Prostate gland (tissue), 2 donors: Measurements from ENCODE around the gene SIVA1. TPM values are rescaled to one million over a fixed set of nuclear protein-coding genes. Genes with fewer than 3 reads are reported as not detected.

Source experiments
- DNase-seq: peaks from one replicate; pipeline ENCODE4 v3.0.0-alpha.2; 2019; ENCODE audit warnings: low spot score
- H3K27ac ChIP-seq, 2 donors: fragments of 200-600 bp; sonication (generic); 2 replicates each; pipeline ENCODE4 v1.5.1; 2017 to 2019
- H3K27me3 ChIP-seq: fragments of 200-600 bp; sonication (generic); replicated peaks from 2 replicates; pipeline ENCODE4 v1.5.1; 2019; ENCODE audit not compliant: insufficient read depth
- H3K36me3 ChIP-seq, 2 donors: fragments of 200-600 bp; sonication (generic); 1 replicate in 1 of 2; 2 replicates in 1 of 2; pipeline versions ENCODE4 v1.5.1 to v1.8.1; 2017 to 2019
- H3K4me1 ChIP-seq: fragments of 200-600 bp; sonication (generic); replicated peaks from 2 replicates; pipeline ENCODE4 v1.5.1; 2019
- H3K4me3 ChIP-seq, 2 donors: fragments of 200-600 bp; sonication (generic); 2 replicates each; pipeline ENCODE4 v1.5.1; 2017 to 2019
- H3K9me3 ChIP-seq: fragments of 200-600 bp; sonication (generic); 2 replicates; pipeline ENCODE4 v1.5.1; 2017
- CTCF ChIP-seq, 4 experiments: fragments of 200-600 bp in 2 of 4; fragments of 450-650 bp in 2 of 4; sonication (generic) in 2 of 4; IDR thresholded peaks; 1 replicate in 3 of 4; 2 replicates in 1 of 4; pipeline ENCODE4 v1.5.1; 2016 to 2019; ENCODE audit warnings: antibody characterized with exemption in 4 of 4, mild to moderate bottlenecking in 2 of 4, moderate library complexity in 2 of 4
- POLR2A ChIP-seq: fragments of 450-650 bp; IDR thresholded peaks from one replicate; pipeline ENCODE4 v1.6.1; 2016; ENCODE audit warnings: antibody characterized with exemption, mild to moderate bottlenecking
- POLR2AphosphoS5 ChIP-seq: sonication (generic); formaldehyde crosslinking; IDR thresholded peaks from one replicate; pipeline ENCODE4 v1.6.1; 2017; ENCODE audit warnings: antibody characterized with exemption
- WGBS: methylation state at CpG from one replicate; pipeline ENCODE4 v1.1.5; 2018; 5-methylcytosine and 5-hydroxymethylcytosine counted together
- intact Hi-C: fragments of 100-400 bp; cut with DNase I; formaldehyde crosslinking; loops from one replicate; pipeline ENCODE4 v1.14.2; 2022
- total RNA-seq, 2 donors: library from RNA; depleted of rRNA; stranded (reverse); fragments of >200 nt; gene quantifications; one replicate each; pipeline ENCODE4 v1.1.0, GENCODE V29; 2016

SIVA1 gene
- total RNA-seq, 2 donors from 2014 or later: 249 to 514 TPM

DNA sequence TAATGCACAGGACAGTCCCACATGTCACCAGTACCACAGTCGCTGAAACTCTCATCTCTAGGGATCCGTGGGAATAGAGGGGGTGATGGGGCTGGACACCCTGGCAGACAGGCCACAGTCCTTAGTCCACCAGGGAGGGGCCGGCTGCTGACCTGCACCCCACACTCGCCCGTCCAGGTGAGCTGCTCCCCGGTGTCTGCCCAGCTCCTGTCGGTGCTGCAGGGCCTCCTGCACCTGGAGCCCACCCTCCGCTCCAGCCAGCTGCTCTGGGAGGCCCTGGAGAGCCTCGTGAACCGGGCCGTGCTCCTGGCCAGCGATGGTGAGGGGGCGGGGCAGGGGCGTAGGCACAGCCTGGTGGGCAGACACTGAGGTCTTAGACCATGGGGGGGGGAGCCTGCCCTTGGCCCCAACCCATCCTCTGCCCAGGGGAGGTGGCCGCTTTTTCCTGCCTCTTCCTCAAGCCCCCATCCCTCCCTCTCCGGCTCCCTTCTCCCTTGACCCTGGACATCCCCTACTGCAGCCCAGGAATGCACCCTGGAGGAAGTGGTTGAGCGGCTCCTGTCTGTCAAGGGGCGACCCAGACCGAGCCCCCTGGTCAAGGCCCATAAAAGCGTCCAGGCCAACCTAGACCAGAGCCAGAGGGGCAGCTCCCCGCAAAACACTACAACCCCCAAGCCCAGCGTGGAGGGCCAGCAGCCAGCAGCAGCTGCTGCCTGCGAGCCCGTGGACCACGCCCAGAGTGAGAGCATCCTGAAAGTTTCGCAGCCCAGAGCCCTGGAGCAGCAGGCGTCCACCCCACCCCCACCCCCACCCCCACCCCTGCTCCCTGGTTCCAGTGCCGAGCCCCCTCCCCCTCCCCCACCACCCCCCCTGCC, 46.0 kb upstream of the SIVA1 start:
- no peak for TF ChIP-seq POLR2AphosphoS5
- TF ChIP-seq CTCF (IDR thresholded peaks at IDR 0.05): no peak
- TF ChIP-seq POLR2A: no peak
- peaks cover 0 to 4% of the 10 kb centered on the region in 2 donors for H3K36me3 ChIP-seq
- WGBS: 61% methylated on average over 22 of the region's 28 CpGs
- no peak for DNase-seq
- H3K4me1 ChIP-seq: no peaks in the 10 kb centered on the region
- intact Hi-C loops: no loop called here
- H3K27me3 ChIP-seq: no peaks in the 10 kb centered on the region
- no peak overlapping the region for H3K27ac ChIP-seq
- no peak overlapping the region for H3K4me3 ChIP-seq
- H3K9me3 ChIP-seq: no peaks in the 10 kb centered on the region

DNA sequence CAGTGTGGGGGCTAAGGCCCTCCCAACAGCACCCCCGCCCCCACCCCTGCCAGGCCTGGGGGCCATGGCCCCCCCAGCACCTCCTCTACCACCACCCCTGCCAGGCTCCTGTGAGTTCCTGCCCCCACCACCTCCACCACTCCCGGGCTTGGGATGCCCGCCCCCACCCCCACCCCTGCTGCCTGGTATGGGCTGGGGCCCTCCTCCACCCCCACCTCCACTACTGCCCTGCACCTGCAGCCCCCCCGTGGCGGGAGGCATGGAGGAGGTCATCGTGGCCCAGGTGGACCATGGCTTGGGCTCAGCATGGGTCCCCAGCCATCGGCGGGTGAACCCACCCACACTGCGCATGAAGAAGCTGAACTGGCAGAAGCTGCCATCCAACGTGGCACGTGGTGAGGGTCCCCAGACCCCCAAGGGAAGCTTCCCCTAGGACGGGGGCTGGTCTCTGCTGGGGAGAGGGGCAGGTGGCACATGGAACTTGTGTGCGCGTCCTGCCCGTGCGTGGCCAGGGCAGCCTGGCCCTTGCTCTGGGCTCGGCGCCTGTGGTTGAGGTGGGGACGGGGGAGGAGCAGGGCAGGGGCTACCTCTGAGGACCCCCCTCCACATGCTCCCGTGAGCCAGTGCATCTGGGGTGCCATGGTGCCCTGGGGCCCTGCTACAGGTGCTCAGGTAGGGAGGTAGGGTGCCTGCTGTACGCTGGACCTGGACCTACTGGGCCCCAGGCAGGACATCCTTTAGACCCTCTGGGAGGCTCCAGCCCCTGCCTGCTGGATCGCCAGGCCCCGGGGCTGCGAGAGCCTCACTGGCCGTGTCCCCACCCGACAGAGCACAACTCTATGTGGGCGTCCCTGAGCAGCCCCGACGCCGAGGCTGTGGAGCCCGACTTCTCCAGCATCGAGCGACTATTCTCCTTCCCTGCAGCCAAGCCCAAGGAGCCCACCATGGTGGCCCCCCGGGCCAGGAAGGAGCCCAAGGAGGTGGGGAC, 45.0 kb upstream of the SIVA1 start:
- Histone ChIP-seq H3K36me3 (peaks cover 0 to 4% of the 10 kb centered on the region in 2 donors), H3K9me3 (no peaks in the 10 kb centered on the region), H3K4me1 (no peaks in the 10 kb centered on the region), H3K27me3 (no peaks in the 10 kb centered on the region), H3K4me3 (no peak overlapping the region), H3K27ac (no peak overlapping the region)
- DNase-seq: no peak
- intact Hi-C loops: loop anchor here (1.0 kb wide), 1 partner anchor 58 kb away; no protein-coding TSS in a partner anchor
- 66% methylated on average over 26 of the region's 34 CpGs for WGBS
- TF ChIP-seq CTCF (IDR thresholded peaks at IDR 0.05) (no peak), POLR2A (no peak), POLR2AphosphoS5 (no peak)

- no peaks in the 10 kb centered on the region for H3K9me3 ChIP-seq
- no peak overlapping the region for H3K4me3 ChIP-seq
- peak; percentile 42 for DNase-seq
- TF ChIP-seq POLR2A: no peak
- peak; percentile 88 to 97 (median 94) for TF ChIP-seq CTCF (IDR thresholded peaks at IDR 0.05)
- peak; percentile 24 for TF ChIP-seq POLR2AphosphoS5
- no peaks in the 10 kb centered on the region for H3K4me1 ChIP-seq
- intact Hi-C loops: loop anchor here (1.0 kb wide), 1 partner anchor 58 kb away; no protein-coding TSS in a partner anchor
- peaks cover 0 to 7% of the 10 kb centered on the region in 2 donors for H3K36me3 ChIP-seq
- no peak overlapping the region for H3K27ac ChIP-seq
- WGBS: 41% methylated on average over 19 of the region's 20 CpGs
- no peaks in the 10 kb centered on the region for H3K27me3 ChIP-seq
Observed at GRCh38 chr14:104708606-104709268, 44.2 kb upstream of the SIVA1 start.

DNA sequence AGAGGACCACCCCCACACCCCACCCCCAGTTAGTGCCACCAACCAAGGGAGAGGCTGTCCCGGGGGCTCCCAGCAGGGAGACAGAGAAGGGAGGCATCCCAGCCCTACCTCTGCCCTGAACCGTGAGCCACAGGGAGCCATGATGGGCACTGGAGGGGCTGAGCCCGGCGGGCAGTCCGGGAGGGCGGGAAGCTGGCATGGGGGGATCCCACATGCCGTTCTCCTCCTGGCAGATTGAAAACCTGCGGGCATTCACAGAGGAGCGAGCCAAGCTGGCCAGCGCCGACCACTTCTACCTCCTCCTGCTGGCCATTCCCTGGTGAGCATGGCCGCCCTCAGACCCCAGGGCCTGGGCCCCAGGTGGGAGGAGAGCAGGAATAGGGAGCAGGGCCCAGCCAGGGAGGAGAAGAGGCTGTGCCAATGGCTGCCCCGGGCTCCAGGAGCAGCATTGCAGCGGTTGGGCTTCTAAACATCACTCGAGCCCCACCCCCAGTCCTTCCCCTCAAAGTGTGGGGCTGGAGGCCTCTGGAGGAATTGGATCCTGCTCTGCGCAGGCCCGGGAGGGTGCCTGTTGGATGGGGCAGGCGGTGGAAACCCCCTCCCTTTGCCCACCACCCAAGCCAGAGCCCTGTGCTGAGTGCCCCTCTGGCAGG, 43.4 kb upstream of the SIVA1 start:
- intact Hi-C loops: no loop called here
- Histone ChIP-seq H3K27ac (no peak overlapping the region), H3K9me3 (no peaks in the 10 kb centered on the region), H3K27me3 (no peaks in the 10 kb centered on the region), H3K4me3 (no peak overlapping the region), H3K36me3 (peaks cover 0 to 3% of the 10 kb centered on the region in 2 donors), H3K4me1 (no peaks in the 10 kb centered on the region)
- 83% methylated on average over 18 of the region's 18 CpGs for WGBS
- no peak for DNase-seq
- no peak for TF ChIP-seq POLR2A
- no peak for TF ChIP-seq CTCF (IDR thresholded peaks at IDR 0.05)
- TF ChIP-seq POLR2AphosphoS5: no peak
